NCI-H128 (cell line): ENCODE measurements around the gene SNX3.

Experiments
- DNase-seq: peaks from one replicate; lab custom pipeline; 2025; ENCODE audit not compliant: unreplicated experiment; lab: John Stamatoyannopoulos, UW

SNX3 gene

DNA sequence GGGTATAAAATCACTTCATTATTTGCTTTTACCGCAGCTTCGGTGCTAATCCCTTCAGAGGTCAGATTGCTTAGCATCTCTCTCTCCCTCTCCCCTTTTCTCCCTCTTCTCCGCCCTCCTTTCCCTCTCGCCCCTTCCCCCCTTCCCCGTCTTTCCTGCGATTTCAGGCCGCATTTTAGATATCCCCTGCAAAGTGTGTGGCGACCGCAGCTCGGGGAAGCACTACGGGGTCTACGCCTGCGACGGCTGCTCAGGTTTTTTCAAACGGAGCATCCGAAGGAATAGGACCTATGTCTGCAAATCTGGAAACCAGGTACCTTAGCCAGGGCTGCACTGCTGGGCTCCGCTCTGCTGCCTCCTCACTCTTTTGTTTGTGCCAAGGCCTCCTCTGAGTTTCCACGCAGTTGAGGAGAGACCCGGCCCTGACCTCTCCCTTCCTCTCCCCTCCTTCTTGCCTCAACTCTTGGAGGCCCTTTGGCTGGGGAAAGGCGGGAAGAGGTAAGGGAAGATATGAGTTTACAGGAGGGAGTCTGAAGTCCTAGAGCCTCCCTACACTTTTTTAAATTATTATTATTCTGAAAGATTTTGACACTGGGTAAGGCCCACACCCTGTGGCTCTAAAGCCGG is 89.4 kb downstream of the SNX3 start:
- DNase-seq, result no peak

DNA sequence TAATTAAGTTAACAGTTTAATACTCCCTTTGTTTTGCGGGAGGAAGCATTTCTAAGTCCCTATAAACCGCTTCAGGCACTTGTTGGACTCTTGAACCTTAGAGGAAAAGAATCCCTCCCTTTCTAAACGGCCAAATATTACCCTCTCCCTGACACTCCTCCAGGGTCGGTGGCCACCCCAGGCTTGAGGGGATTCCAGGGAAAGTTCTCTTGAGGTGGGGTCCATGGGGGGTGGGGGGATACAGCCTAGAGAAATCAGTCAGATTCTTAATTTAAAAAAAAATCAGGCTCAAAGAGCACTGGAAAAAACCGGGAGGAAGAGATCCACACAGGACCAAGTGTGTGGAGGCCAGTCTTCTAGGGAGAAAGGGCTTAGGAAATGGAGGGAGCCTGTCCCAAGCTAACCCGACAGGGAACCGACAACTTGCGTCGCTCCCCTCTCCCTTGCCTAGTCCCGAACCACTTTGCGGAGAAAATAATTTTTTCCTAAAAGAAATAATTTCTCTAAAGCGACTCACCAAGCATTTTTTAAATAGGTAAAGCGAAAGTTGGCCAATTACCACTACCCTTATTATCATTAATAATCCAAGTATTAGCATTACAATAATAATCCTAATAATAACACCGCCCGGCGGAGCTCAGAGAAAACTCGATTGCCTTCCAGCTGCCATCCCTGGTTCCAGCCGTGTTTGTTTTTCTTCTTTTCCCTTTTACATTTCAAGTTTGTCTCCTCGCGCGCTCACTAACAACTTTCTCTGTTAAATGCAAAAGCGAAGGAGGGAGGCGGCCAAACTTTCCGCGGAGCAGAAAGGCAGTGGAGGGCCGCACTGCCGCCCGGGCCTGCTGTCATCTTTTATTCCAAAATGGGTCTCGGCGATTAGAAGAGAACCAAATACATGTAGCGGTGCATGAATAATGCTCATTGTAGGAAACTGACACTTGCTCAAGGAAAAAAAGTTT is 90.2 kb downstream of the SNX3 start:
- DNase-seq, result no peak

GRCh38 chr6:108169464-108170331 is 91.1 kb downstream of the SNX3 start:
- no peak for DNase-seq

DNA sequence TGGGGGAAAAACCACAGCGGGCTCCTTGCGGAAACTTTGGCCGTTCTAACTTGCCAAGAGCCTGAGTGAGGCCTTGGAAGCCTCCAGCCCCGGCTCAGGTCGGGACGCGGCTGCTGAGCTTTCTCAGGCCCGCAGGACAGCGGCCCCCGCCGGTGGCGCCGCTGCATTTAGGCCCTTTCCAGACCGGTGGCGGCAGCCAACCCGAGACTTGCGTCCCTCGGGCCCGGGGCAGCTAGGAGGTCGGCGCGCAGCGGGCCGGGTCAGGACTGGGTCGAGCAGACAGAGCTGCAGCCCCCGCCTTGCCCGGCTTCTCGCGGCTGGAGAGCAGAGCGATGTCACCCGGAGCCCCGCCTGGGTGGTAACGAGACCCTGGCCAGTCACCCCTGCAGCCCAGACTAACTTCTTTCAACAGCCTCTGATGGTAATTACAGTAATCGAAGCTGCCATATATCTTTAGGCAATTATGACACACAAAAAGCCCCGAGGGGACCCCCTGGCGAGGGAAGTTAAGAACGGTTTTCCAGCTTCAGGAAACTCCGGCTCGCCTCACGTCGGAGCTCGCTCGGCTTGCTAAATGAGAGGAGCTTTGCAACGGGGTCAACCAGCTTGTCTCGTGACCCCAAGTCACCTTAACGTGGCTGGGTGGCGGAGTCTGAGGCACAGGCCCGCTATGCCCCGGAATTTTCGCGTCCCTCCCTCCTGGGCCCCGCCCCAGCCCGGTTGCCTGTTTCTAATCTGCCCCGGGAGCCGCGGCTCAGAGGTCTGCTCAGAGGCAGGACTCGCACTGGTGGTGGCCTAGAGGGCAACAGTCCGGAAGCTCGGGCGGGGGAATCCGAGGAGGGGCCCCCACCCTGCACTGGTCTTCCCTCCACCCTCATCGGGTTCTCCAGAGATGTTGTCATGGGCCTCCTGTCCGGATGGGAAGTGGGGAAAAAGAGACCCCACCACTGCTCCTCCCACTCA is 92.1 kb downstream of the SNX3 start:
- DNase-seq, result no peak

DNA sequence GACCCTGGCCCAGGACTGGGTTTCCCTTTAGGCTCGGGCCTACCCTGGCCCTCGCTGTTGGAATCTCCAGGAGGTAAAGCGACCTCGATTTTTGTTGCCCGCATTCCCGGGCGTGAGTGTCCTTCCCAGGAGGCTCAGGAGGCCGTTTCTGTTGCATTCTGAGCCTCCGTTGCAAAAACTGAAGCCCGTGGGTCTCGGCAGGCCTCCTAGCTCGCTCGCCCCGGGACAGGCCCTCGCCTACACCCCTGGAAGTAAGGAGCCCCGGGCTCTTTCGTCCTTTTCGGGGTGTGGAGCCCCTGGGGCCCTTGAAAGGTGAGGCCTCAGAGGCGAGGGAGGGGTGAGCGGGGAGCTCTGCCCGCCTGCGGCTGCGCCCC is 92.8 kb downstream of the SNX3 start:
- DNase-seq, result no peak

GRCh38 chr6:108167449-108168089 is 93.3 kb downstream of the SNX3 start:
- DNase-seq, result no peak

GRCh38 chr6:108166664-108167448 is 94.0 kb downstream of the SNX3 start:
- no peak for DNase-seq

DNA sequence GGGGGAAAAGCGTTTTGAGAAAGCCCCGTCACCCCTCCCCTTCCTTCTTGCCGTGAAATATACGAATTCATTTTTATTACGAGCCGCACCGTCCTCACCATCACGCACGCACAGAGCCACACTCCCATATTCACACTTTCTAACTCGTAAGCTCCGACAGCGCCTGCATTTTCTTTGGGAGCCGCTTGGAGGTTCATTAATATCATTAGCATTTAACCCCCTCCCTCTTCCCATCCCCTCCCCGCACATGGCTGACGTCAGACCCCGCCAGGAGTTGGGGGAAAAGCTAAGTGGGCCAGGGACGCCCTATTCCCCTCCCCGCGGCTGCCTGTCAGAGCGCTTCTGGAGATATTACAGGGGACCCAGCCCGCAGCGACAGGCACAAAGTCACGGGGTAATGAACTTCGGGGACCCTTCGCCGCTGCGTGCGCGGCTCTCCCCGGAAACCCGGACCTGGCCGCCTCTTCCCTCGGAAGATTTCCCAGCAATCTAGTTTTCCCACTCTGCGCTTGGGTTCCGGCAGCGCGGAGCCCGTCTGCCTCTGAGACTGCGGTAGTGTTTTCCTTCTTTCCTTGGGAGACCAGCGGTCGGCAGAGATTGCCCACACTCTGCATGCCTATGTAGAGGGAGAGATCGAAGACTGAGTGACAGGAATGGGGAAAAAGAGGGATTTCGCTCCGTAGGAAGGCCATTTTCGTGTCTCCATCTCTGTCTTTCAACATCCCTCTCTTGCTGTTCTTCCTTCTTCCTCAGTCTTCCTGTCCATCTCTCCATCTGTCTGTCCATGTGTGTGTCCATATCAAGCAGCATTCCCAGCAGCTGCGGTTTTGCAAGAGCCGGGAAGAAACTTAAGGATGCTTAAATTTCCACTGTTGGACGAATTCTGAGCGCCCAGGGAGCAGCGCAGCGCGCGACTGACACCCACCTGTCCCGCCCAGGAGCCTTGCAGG is 94.9 kb downstream of the SNX3 start, which contains the start of gene NR2E1:
NR2E1 (plus strand) TSS at position 309 of the 950 bp plus-strand sequence. CDS start 744 bp downstream, outside the sequence.
- no peak for DNase-seq

- DNase-seq, result no peak
Measured at GRCh38 chr6:108164815-108165706, 95.8 kb downstream of the SNX3 start.

DNA sequence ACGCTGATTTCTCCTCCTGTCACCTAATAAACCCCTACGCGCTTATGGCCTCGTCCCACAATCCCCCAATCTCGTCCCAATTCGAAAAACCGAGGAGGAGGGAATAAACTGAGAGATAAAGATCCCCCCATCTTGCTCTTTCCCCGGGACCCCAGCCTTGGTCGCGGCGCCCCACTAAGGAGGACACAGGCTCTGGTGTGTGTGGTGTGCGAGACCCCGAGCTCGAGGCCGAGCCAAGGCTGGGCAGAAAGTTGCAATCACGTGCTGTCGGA is 96.4 kb downstream of the SNX3 start:
- no peak for DNase-seq

- no peak for DNase-seq
Measured at GRCh38 chr6:108163644-108164542, 96.9 kb downstream of the SNX3 start.

GRCh38 chr6:108163267-108163643 is 97.6 kb downstream of the SNX3 start:
- no peak for DNase-seq

- DNase-seq, result no peak
Measured at GRCh38 chr6:108161724-108162282, 99.0 kb downstream of the SNX3 start.
